ENCODE measurements around the gene SLK. TPM values are rescaled to one million over a fixed set of nuclear protein-coding genes. Genes with fewer than 3 reads are reported as not detected.

SLK gene
- total and polyA plus RNA-seq, 10 of the 15 experiments (the other 5 are each of a cell fraction or from before 2014, with no cell fraction given) = 2.5 to 24.2 (median 11.1) TPM

DNA sequence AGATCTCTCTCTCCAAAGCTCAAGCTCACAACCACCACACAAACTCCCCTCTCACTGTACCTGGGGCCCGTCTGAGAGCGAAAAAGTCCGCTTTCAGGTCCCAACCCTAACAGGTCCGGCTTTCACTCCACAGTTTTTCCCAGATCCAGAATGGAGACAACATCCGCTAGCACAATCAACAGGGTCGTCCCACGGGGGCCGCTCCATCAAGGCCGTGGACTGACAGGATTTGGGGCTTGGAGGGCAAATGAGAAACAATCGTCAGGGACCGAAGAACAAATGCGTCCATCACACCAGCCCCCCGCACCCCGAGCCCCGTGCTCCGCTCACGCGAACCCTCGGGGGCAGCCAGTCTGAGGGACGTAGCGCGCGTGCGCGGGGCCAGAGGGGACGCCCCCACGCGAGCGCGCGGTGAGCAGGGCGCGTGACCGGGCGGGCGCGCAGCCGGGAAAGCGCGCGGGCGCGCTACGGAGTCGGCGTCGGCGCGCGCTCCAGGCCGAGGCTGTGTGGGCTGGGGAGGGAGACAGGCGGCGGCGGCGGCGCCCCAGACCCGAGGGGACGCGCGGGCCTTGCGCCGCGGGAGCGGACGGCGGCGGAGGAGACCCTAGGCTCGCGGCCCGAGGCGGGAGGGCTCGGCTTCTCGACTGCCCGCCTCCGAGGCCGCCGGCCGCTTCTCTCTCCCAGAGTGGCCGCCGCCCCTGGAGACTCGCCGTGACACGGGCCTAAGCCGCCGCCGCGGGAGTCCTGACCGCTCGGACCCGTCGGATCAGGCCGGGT, at the start of gene SLK (continued):
- peak; percentile 86 for TF ChIP-seq DPF2 (IDR thresholded peaks at IDR 0.05)
- peak; percentile 90 for TF ChIP-seq GATAD2B (conservative IDR thresholded peaks at IDR 0.05; ENCODE audit: low read depth)
- TF ChIP-seq, protein P1, sequence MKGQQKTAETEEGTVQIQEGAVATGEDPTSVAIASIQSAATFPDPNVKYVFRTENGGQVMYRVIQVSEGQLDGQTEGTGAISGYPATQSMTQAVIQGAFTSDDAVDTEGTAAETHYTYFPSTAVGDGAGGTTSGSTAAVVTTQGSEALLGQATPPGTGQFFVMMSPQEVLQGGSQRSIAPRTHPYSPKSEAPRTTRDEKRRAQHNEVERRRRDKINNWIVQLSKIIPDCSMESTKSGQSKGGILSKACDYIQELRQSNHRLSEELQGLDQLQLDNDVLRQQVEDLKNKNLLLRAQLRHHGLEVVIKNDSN (IDR thresholded peaks at IDR 0.05; ENCODE audit: borderline replicate concordance, extremely low read length, insufficient read depth, low read depth, low read length) = peak; percentile 70
- no peak for TF ChIP-seq ZZZ3 (IDR thresholded peaks at IDR 0.05; ENCODE audit: control insufficient read depth, insufficient read length, low read depth)
- 0 out of 2 replicates have a peak, but pooled peaks have one; percentile 9 for TF ChIP-seq TCF12 (IDR thresholded peaks at IDR 0.05; ENCODE audit: low read depth, low read length)
- TF ChIP-seq NR2C1 (IDR thresholded peaks at IDR 0.05) = no peak
- no peak for TF ChIP-seq ZBED1 (IDR thresholded peaks at IDR 0.05; ENCODE audit: borderline replicate concordance)
- peak; percentile 48; the same call in 1 of the 2 replicates for TF ChIP-seq SIN3A (IDR thresholded peaks at IDR 0.05; ENCODE audit: low read depth, low read length)
- TF ChIP-seq BCL3 (IDR thresholded peaks at IDR 0.05; ENCODE audit: borderline replicate concordance, insufficient read depth, low read depth, low read length, poor library complexity, severe bottlenecking) = peak; percentile 10
- TF ChIP-seq RELB (IDR thresholded peaks at IDR 0.05; ENCODE audit: low read depth) = peak; percentile 59; the same call in 1 of the 2 replicates
- TF ChIP-seq YY1 (IDR thresholded peaks at IDR 0.05; ENCODE audit: low read depth, low read length) = peak; percentile 25; the same call in 1 of the 2 replicates
- TF ChIP-seq, protein P2, sequence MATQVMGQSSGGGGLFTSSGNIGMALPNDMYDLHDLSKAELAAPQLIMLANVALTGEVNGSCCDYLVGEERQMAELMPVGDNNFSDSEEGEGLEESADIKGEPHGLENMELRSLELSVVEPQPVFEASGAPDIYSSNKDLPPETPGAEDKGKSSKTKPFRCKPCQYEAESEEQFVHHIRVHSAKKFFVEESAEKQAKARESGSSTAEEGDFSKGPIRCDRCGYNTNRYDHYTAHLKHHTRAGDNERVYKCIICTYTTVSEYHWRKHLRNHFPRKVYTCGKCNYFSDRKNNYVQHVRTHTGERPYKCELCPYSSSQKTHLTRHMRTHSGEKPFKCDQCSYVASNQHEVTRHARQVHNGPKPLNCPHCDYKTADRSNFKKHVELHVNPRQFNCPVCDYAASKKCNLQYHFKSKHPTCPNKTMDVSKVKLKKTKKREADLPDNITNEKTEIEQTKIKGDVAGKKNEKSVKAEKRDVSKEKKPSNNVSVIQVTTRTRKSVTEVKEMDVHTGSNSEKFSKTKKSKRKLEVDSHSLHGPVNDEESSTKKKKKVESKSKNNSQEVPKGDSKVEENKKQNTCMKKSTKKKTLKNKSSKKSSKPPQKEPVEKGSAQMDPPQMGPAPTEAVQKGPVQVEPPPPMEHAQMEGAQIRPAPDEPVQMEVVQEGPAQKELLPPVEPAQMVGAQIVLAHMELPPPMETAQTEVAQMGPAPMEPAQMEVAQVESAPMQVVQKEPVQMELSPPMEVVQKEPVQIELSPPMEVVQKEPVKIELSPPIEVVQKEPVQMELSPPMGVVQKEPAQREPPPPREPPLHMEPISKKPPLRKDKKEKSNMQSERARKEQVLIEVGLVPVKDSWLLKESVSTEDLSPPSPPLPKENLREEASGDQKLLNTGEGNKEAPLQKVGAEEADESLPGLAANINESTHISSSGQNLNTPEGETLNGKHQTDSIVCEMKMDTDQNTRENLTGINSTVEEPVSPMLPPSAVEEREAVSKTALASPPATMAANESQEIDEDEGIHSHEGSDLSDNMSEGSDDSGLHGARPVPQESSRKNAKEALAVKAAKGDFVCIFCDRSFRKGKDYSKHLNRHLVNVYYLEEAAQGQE (IDR thresholded peaks at IDR 0.05; ENCODE audit: low read depth, low read length) = no peak
- TF ChIP-seq LARP7 (IDR thresholded peaks at IDR 0.05) = peak; percentile 96
- peak; percentile 59; the same call in 1 of the 2 replicates for TF ChIP-seq POLR2AphosphoS5 (IDR thresholded peaks at IDR 0.05; ENCODE audit: low read length)
- no peak for TF ChIP-seq JUND (IDR thresholded peaks at IDR 0.05; ENCODE audit: low read depth, low read length)
- peak; percentile 28 for TF ChIP-seq KLF5 (IDR thresholded peaks at IDR 0.05; ENCODE audit: partially characterized antibody)
- peak; percentile 61 for TF ChIP-seq NR2F1 (conservative IDR thresholded peaks at IDR 0.05)
- TF ChIP-seq BACH1 (IDR thresholded peaks at IDR 0.05; ENCODE audit: borderline replicate concordance) = peak; percentile 76; the same call in 1 of the 2 replicates
- TF ChIP-seq ATF7 (IDR thresholded peaks at IDR 0.05; ENCODE audit: low read depth) = no peak
- peak; percentile 57 for TF ChIP-seq NRF1 (conservative IDR thresholded peaks at IDR 0.05; ENCODE audit: low read depth, low read length)
- peak; percentile 65 to 73 for TF ChIP-seq IKZF2 (IDR thresholded peaks at IDR 0.05)

Measured in GM12878 (cell line).